K562 (cell line): ENCODE measurements around the gene GSTM2. TPM values are rescaled to one million over a fixed set of nuclear protein-coding genes. Genes with fewer than 3 reads are reported as not detected.

ENCODE experiments used
- ATAC-seq: fragments of 200-7000 bp; cut with Tn5 transposase; 3 replicates; pipeline ENCODE4 v1.9.1; 2020; ENCODE audit warnings: moderate library complexity
- BruUV-seq: library from RNA; stranded (reverse); fragments of 400-500 nt; replicated peaks from 2 replicates; lab custom pipeline; 2021; lab: Mats Ljungman, UMichigan
- CTCF ChIA-PET: fragments of 300-600 bp; formaldehyde crosslinking; extraction: SDS; loops from one replicate; lab custom pipeline; 2021; ENCODE audit warnings: low intra/inter-chr PET ratio; lab: Yijun Ruan, JAX
- POLR2A ChIA-PET: fragments of 300-600, 350-650 bp; sonication (Branson Sonifier 250); formaldehyde crosslinking; extraction: SDS; loops from one replicate; lab custom pipeline; 2021; ENCODE audit warnings: antibody characterized with exemption, inconsistent platforms; lab: Yijun Ruan, JAX
- DNase-seq, 4 experiments: peaks; one replicate each; pipeline versions ENCODE4 v3.0.0 to v3.0.0-alpha.2; 2011 to 2018; ENCODE audit warnings: low spot score in 3 of 4, mixed read lengths in 3 of 4; ENCODE audit errors: extremely low read depth in 1 of 4
- FAIRE-seq: peaks from 2 replicates; lab custom pipeline; 2011; peaks lifted over from hg19 to GRCh38; lab: Jason Lieb, UNC
- H2AFZ ChIP-seq: 2 replicates; pipeline ENCODE4 v1.6.0; 2011; ENCODE audit warnings: low read depth, low read length, control low read depth, inconsistent platforms
- H3K27ac ChIP-seq: fragments of 200-600 bp; 3 replicates; pipeline ENCODE4 v1.8.0; 2011; ENCODE audit warnings: low read depth, mild to moderate bottlenecking, control low read depth, inconsistent platforms, low read length, moderate library complexity, mixed read lengths; ENCODE audit errors: extremely low read depth
- H3K27me3 ChIP-seq, 2 experiments: fragments of 300-600 bp in 1 of 2; 2 replicates in 1 of 2; 3 replicates in 1 of 2; pipeline versions ENCODE4 v1.6.0 to v1.8.0; 2011; ENCODE audit warnings: inconsistent platforms in 2 of 2, low read length in 2 of 2, mild to moderate bottlenecking in 1 of 2, mixed read lengths in 1 of 2, moderate library complexity in 1 of 2; ENCODE audit not compliant: control insufficient read depth in 2 of 2, insufficient read depth in 2 of 2
- H3K36me3 ChIP-seq: fragments of 300-600 bp; 3 replicates; pipeline ENCODE4 v1.8.0; 2011; ENCODE audit warnings: mild to moderate bottlenecking, low read length, inconsistent platforms; ENCODE audit not compliant: control insufficient read depth, insufficient read depth
- H3K4me1 ChIP-seq, 2 experiments: fragments of 200-600 bp in 1 of 2; replicated peaks in 1 of 2; 2 replicates in 1 of 2; 3 replicates in 1 of 2; pipeline versions ENCODE4 v1.5.1 to v1.8.0; 2011; ENCODE audit warnings: inconsistent platforms in 2 of 2, low read length in 2 of 2, mild to moderate bottlenecking in 1 of 2, mixed read lengths in 1 of 2, moderate library complexity in 1 of 2; ENCODE audit not compliant: control insufficient read depth in 2 of 2, insufficient read depth in 2 of 2
- H3K4me2 ChIP-seq: 2 replicates; pipeline ENCODE4 v1.6.1; 2011; ENCODE audit warnings: low read length, control low read depth, inconsistent platforms, mixed read lengths; ENCODE audit not compliant: insufficient read depth
- H3K4me3 ChIP-seq: fragments of 200-600 bp; sonication (generic), shearing (Covaris generic); 2 replicates; pipeline ENCODE4 v1.5.1; 2016; ENCODE audit warnings: control low read depth, inconsistent platforms
- H3K79me2 ChIP-seq: fragments of 200-600 bp; 3 replicates; pipeline ENCODE4 v1.8.0; 2011; ENCODE audit warnings: low read length, inconsistent platforms; ENCODE audit not compliant: control insufficient read depth, insufficient read depth
- H3K9ac ChIP-seq, 2 experiments: 2 replicates each; pipeline versions ENCODE4 v1.6.0 to v1.6.1; 2011; ENCODE audit warnings: low read depth in 2 of 2, low read length in 2 of 2, control low read depth in 1 of 2, inconsistent platforms in 1 of 2, mild to moderate bottlenecking in 1 of 2, mixed read lengths in 1 of 2; ENCODE audit not compliant: insufficient read depth in 1 of 2
- H3K9me1 ChIP-seq: one replicate; pipeline ENCODE4 v1.6.0; 2011; ENCODE audit warnings: inconsistent platforms, mild to moderate bottlenecking, low read length, moderate library complexity; ENCODE audit not compliant: control insufficient read depth, insufficient read depth
- H3K9me3 ChIP-seq: replicated peaks from 2 replicates; pipeline ENCODE4 v1.5.1; 2011; ENCODE audit warnings: low read depth, low read length, inconsistent platforms; ENCODE audit not compliant: control insufficient read depth, insufficient read depth
- H4K20me1 ChIP-seq: replicated peaks from 2 replicates; pipeline ENCODE4 v1.6.1; 2011; ENCODE audit warnings: low read length, inconsistent platforms, mixed read lengths; ENCODE audit not compliant: control insufficient read depth, insufficient read depth
- ATF3 ChIP-seq, 2 experiments: fragments of 450-650 bp in 1 of 2; sonication (generic) in 1 of 2; formaldehyde crosslinking in 1 of 2; IDR thresholded peaks in 1 of 2; conservative IDR thresholded peaks in 1 of 2; 2 replicates each; pipeline versions ENCODE4 v1.6.1 to v1.8.1; 2016 to 2023; ENCODE audit warnings: mild to moderate bottlenecking in 2 of 2, moderate library complexity in 2 of 2, inconsistent platforms in 1 of 2, missing genetic modification reagents in 1 of 2
- RBFOX2 ChIP-seq: fragments of 200-400 bp; formaldehyde crosslinking; IDR thresholded peaks from 2 replicates; pipeline ENCODE4 v1.6.1; 2017; ENCODE audit warnings: low read depth, mild to moderate bottlenecking, low read length, moderate library complexity
- ZBTB33 ChIP-seq: sonication (generic); formaldehyde crosslinking; IDR thresholded peaks from 2 replicates; pipeline ENCODE4 v1.8.1; 2023; ENCODE audit warnings: mild to moderate bottlenecking, missing genetic modification reagents
- ZNF583 ChIP-seq: fragments of 250-450 bp; sonication (Bioruptor Pico); IDR thresholded peaks from 2 replicates; pipeline ENCODE4 v1.4.0; 2020
- WGBS: fragments of 100-300 bp; shearing (Covaris generic); methylation state at CpG from one replicate; pipeline ENCODE4 v1.1.6; 2016; ENCODE audit warnings: low coverage, mixed read lengths; ENCODE audit not compliant: insufficient coverage; ENCODE audit errors: missing lambda C conversion rate; 5-methylcytosine and 5-hydroxymethylcytosine counted together
- in situ Hi-C: fragments of 300-500 bp; cut with MboI; formaldehyde crosslinking; loops from 4 replicates; pipeline ENCODE4 v1.15.0; 2018; ENCODE audit warnings: inconsistent platforms, mixed read lengths
- intact Hi-C: fragments of 100-400 bp; cut with micrococcal nuclease; formaldehyde crosslinking; loops from 2 replicates; pipeline ENCODE4 v1.14.2; 2022
- polyA plus RNA-seq, 8 experiments: library from polyadenylated mRNA; depleted of rRNA in 4 of 8; stranded (reverse) in 5 of 8; unstranded in 3 of 8; fragments of >200 nt; fragmentation: Nextera tagmentation in 2 of 8; fragmentation: Illumina TruSeq in 1 of 8; extraction: Ambion mirVana in 2 of 8; extraction: Trizol in 1 of 8; gene quantifications; 2 replicates each; pipeline versions ENCODE4 v1.2.1 to v1.2.3, GENCODE V29; 2011 to 2014; ENCODE audit warnings: inconsistent platforms in 1 of 8, missing spikeins in 1 of 8
- total RNA-seq, 7 experiments: library from RNA; depleted of rRNA in 6 of 7; stranded (reverse); fragments of >200 nt in 6 of 7; fragmentation: Illumina TruSeq in 2 of 7; extraction: Trizol in 2 of 7; gene quantifications; 2 replicates each; pipeline versions ENCODE4 v1.2.1 to v1.2.3, GENCODE V29; 2011 to 2021; ENCODE audit warnings: low replicate concordance in 1 of 7

The GSTM2 gene
- total and polyA plus RNA-seq, 9 of the 15 experiments (the other 6 are each of a cell fraction or from before 2014, with no cell fraction given), result 1.6 to 15.1 (median 6.8) TPM

- Histone ChIP-seq H4K20me1 (peaks cover 4% of the 10 kb centered on the region; the same call in 1 of the 2 replicates), H3K79me2 (peaks cover 7% of the 10 kb centered on the region; the same call in 2 of the 3 replicates), H3K4me1 (peaks cover 0 to 53% of the 10 kb centered on the region in 2 experiments; a peak in 2 of 5 replicates), H3K36me3 (peaks cover 63% of the 10 kb centered on the region; the same call in 2 of the 3 replicates), H2AFZ (no peak overlapping the region), H3K27ac (no peak overlapping the region), H3K9me3 (no peaks in the 10 kb centered on the region), H3K9me1 (peaks cover 5% of the 10 kb centered on the region), H3K27me3 (no peaks in the 10 kb centered on the region), H3K9ac (no peak overlapping the region), H3K4me2 (no peak overlapping the region), H3K4me3 (no peak overlapping the region)
- in situ Hi-C loops, result no loop called here
- TF ChIP-seq ZBTB33 (CRISPR knock-in tag), result peak; percentile 77; the same call in 1 of the 2 replicates
- TF ChIP-seq RBFOX2, result 0 out of 2 replicates have a peak, but pooled peaks have one; percentile 24
- TF ChIP-seq ZNF583 (CRISPR knock-in tag), result no peak
- TF ChIP-seq ATF3 (IDR thresholded peaks at IDR 0.05), result peak; percentile 54; the same call in 1 of the 2 replicates
- TF ChIP-seq ATF3 (CRISPR knock-in tag; conservative IDR thresholded peaks at IDR 0.05), result no peak
- WGBS, result 87% methylated on average over 22 of the region's 23 CpGs
- FAIRE-seq, result no peak
- BruUV-seq, result no TSS peak
- CTCF ChIA-PET, result interaction anchor here (2.6 kb wide), 1 partner anchor 82 kb away, joined by 24 read pairs; no protein-coding TSS in a partner anchor
- no peak for ATAC-seq
- intact Hi-C loops, result no loop called here
- POLR2A ChIA-PET, result interaction anchor here (0.6 to 4.1 kb wide), 5 partner anchors 9 to 82 kb away, joined by 3 to 18 read pairs (median 5); partner anchors contain the start of genes AMPD2 and GNAT2
- no peak for DNase-seq
Observed at GRCh38 chr1:109628540-109629321, 39.1 kb upstream of the GSTM2 start.
